T47D (cell line): ENCODE measurements around the gene TSPEAR.
"Not testable (repeated sequence)": the region's sequence is repeated elsewhere in the genome, so short reads cannot be mapped to it uniquely, and the experiment has no call there.

Experiments
- DNase-seq, 2 experiments: peaks; one replicate each; pipeline versions ENCODE4 v3.0.0 to v3.0.0-alpha.2; 2011 to 2012; ENCODE audit warnings: low read depth in 1 of 2, low spot score in 1 of 2
- JUND ChIP-seq: IDR thresholded peaks from 2 replicates; pipeline ENCODE4 v1.6.1; 2012; ENCODE audit warnings: low read depth
- in situ Hi-C: cut with HindIII; loops from 2 replicates; pipeline ENCODE4 v1.10.0; 2016; ENCODE audit warnings: low sequenced_read_pairs, low pct_unique_long_range_greater_than_20kb

TSPEAR gene

GRCh38 chr21:44480200-44481053 is 230.9 kb downstream of the TSPEAR start:
- in situ Hi-C loops: no loop called here
- DNase-seq: no peak
- no peak for TF ChIP-seq JUND

GRCh38 chr21:44479556-44480199 is 231.7 kb downstream of the TSPEAR start:
- DNase-seq: peak in 1 of 2 experiments; percentile 56
- in situ Hi-C loops: not testable (repeated sequence)

GRCh38 chr21:44478801-44479167 is 232.6 kb downstream of the TSPEAR start:
- in situ Hi-C loops: no loop called here
- no peak for TF ChIP-seq JUND
- no peak for DNase-seq

- in situ Hi-C loops: no loop called here
- DNase-seq: no peak
- no peak for TF ChIP-seq JUND
Observed at GRCh38 chr21:44478124-44478800, 233.1 kb downstream of the TSPEAR start.

GRCh38 chr21:44477712-44478111 is 233.7 kb downstream of the TSPEAR start:
- no peak for TF ChIP-seq JUND
- DNase-seq: no peak
- in situ Hi-C loops: no loop called here

- DNase-seq: no peak
- in situ Hi-C loops: no loop called here
- TF ChIP-seq JUND: no peak
Observed at GRCh38 chr21:44477131-44477530, 234.2 kb downstream of the TSPEAR start.

GRCh38 chr21:44475266-44475845 is 236.0 kb downstream of the TSPEAR start:
- in situ Hi-C loops: no loop called here
- TF ChIP-seq JUND: no peak
- no peak for DNase-seq

- in situ Hi-C loops: no loop called here
- no peak for TF ChIP-seq JUND
- DNase-seq: no peak
Observed at GRCh38 chr21:44473915-44474555, 237.3 kb downstream of the TSPEAR start.

- TF ChIP-seq JUND: no peak
- in situ Hi-C loops: no loop called here
- no peak for DNase-seq
Observed at GRCh38 chr21:44471996-44472395, 239.4 kb downstream of the TSPEAR start.

GRCh38 chr21:44471341-44471740 is 240.0 kb downstream of the TSPEAR start:
- DNase-seq: no peak
- no peak for TF ChIP-seq JUND
- in situ Hi-C loops: no loop called here

GRCh38 chr21:44467859-44468195 is 243.5 kb downstream of the TSPEAR start:
- TF ChIP-seq JUND: no peak
- in situ Hi-C loops: no loop called here
- DNase-seq: no peak

GRCh38 chr21:44466996-44467858 is 244.1 kb downstream of the TSPEAR start:
- TF ChIP-seq JUND: no peak
- in situ Hi-C loops: no loop called here
- no peak for DNase-seq
